HG03097 (cell line): ENCODE results near the gene TMEM255A.

Experiments
- ATAC-seq: cut with Tn5 transposase; IDR thresholded peaks from one replicate; pipeline ENCODE4 v1.9.1; 2021; ENCODE audit not compliant: unreplicated experiment, low FRiP score

TMEM255A gene

DNA sequence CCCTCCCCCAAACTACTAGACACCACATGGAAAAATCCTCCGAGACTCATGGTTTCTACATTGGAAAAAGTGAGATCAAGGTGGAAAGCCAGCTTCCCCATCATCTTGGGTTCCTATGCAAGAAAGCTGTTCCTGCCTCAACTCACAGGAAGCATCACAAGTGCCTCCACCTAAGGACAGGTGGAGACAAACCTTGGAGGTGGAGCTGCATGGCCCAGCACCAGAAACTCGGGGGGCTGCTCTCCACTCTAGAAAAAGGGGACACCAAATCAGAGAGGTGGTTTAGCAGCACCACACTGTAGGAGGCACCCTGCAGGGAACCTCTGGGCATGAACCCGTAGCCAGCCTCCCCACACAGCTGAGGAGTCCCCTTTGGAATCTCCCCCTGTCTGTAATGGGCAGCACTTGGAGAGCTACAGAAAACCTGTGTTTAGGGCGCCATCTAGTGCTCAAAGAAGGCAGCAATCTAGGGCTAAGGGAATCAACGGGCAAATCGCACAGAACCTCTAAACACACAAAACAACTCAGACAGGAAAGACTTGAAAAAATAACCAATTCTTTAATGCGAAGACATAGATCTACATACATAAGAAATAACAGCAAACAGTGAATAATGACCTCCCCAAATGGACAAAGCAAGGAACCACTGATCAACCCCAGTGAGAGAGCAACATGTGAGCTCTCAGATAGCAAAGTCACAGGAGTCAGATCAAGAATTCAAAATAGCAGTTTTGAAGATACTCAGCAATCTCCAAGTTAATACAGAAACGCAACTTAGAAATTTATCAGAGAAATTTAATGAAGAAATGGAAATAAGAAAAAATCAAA is 97.6 kb downstream of the TMEM255A start:
- ATAC-seq, result peak; percentile 73
